COLO668 (cell line): ENCODE measurements around the gene SPEN.
"Not testable (repeated sequence)": the region's sequence is repeated elsewhere in the genome, so short reads cannot be mapped to it uniquely, and the experiment has no call there.

Source experiments
- DNase-seq: peaks from one replicate; lab custom pipeline; 2025; ENCODE audit not compliant: unreplicated experiment; lab: John Stamatoyannopoulos, UW

The SPEN gene

DNA sequence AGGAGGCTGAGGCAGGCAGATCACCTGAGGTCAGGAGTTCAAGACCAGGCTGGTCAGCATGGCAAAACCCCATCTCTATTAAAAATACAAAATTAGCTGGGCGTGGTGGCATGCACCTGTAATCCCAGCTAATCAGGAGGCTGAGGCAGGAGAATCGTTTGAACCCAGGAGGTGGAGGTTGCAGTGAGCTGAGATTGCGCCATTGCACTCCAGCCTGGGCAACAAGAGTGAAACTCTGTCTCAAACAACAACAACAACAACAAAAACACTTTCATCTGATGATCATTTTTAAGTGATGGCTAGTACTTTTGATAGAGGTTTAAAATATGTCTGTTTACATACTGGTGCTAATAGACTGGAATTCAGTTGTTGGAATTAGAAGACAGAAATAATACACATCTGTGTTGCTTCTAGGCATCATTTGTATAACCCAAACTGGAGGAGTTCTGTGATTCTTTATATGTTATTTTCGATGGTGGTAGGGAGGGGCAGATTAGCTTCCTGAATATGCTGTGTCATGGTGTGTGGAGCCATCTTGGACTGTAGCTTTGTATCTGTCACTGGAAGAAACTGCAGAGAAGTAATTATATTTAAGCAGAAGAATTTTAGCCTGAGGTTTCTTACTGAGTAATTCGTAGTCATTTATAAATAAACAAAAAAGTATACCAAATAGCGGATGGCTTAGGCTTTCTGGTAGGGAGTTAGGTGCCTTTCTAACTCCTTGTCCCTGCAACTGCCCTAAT is 45.5 kb downstream of the SPEN start:
- DNase-seq, result not testable (repeated sequence)

DNA sequence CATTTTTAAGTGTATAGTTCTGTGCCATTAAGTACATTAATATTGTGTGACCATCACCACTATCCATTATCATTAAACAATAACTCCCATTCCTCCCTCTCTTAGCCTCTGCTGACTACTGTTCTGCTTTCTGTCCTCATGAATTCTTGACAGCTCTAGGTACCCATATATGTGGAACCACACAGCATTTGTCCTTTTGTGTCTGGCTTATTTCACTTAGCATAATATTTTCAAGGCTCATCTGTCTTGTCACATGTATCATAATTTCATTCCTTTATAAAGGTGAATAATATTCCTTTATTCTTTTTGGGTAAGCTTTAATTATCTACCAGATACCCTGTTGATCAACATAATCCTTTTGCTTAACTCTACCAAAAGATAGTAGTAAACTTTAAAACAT is 47.7 kb downstream of the SPEN start:
- DNase-seq, result no peak

DNA sequence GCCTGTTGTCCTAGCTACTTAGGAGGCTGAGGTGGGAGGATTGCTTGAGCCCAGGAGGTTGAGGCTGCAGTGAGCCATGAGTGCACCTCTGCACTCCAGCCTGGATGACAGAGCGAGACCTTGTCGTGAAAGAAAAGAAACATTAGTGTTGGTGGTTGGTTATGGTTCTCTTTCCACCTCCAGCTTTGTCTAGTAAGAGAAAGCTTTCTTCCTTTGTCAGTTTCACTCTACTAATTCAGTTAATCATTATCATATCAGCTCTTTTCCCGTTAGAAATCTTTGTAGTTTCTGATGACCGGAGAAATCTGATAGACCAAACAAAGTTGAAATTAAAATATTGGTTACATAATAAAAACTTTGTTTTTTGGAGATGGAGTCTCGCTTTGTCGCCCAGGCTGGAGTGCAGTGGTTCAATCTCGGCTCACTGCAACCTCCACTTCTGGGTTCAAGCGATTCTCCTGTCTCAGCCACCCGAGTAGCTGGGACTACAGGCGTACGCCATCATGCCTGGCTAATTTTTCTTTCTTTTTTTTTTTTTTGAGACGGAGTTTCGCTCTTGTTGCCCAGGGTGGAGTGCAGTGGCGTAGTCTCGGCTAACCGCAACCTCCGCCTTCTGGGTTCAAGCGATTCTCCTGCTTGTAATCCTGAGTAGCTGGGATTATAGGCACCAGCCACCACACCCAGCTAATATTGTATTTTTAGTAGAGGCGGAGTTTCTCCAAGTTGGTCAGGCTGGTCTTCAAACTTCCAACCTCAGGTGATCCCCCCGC is 49.5 kb downstream of the SPEN start:
- not testable (repeated sequence) for DNase-seq

DNA sequence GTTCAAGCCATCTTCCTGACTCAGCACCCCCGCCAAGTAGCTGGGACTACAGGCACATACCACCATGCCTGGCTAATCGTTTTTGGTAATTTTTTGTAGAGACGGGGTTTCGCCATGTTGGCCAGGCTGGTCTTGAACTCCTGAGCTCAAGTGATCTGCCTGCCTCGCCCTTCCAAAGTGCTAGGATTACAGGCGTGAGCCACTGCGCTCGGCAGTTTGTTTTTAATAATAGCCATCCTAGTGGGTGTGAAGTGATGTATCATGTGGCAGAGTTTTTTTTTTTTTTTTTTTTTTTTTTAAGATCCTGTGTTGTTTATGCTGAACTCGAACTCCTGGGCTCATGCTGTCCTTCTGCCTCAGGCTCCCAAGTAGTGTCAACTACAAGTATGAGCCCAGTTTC is 51.8 kb downstream of the SPEN start:
- DNase-seq, result no peak

DNA sequence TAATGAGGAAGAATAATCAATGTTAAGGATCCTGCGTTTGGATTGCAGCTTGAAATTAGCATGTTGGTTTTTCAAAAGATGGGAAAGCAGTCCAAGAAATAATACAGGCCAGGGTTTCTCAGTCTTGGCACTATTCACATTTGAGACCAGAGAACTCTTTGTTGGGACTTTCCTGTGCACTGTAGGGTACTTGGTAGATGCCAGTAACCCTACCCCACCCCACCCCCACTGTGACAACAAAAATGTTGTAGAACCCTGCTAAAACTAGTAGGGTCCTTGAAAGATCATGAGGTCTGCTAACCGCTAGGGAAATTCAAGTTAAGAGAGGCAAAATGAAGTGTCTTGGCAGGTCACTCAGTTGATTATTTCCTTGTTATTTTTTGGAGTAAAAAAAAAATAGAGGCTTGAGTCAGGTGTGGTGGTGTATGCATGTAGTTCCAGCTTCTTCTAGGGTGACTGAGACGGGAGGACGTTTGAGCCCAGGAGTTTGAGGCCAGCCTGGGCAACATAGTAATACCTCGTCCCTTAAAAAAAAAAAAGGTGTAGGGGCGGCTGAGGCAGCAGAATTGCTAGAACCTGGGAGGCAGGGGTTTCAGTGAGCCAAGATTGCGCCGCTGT is 53.3 kb downstream of the SPEN start:
- no peak for DNase-seq

DNA sequence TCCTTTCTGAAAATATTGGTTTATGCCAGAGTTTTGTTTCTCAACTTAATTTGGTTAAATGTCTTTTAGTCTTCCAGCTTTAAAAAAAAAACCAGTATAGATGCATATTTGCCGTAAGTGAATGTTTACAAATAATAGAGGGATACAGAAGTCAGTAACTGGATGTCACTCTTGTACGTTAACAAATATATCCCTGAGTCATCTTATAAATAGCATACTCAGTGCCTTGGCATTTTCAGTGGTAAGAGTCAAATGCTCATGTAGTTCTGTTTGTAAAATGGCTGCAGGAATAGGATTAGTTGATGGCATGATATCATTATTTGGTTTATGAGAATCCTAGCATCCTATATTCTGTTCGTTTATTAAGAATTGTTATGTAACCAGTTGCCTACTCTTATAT is 55.4 kb downstream of the SPEN start:
- DNase-seq, result no peak

DNA sequence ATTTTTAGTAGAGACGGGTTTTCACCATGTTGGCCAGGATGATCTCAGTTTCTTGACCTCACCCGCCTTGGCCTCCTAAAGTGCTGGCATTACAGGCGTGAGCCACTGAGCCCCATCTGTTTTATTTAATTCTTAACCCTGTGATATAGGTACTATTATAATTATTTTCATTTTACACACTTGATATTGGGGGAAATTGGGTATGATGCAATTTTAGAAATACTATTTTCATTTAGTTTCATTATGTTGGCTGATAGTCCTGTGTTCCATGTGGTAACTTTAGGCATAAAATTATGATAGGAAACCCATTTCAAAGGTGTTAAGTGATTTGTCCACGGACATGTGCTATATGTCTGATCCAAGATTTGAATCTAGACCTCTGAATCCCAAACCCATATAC is 61.1 kb downstream of the SPEN start:
- no peak for DNase-seq

DNA sequence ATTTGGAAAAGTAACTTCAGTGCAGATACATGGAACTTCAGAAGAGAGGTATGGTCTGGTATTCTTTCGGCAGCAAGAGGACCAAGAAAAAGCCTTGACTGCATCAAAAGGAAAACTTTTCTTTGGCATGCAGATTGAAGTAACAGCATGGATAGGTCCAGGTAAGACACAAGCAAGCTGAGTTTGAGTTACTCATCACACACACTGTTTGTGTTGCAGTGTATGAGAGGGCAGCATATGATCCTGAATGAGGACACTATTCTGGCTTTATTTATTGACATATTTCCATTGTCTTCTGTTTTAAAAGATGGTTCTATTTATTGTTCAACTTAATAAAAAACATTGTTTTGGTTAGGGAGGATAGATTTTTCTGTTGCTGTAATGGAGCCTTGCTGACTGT is 63.6 kb downstream of the SPEN start:
- no peak for DNase-seq

DNA sequence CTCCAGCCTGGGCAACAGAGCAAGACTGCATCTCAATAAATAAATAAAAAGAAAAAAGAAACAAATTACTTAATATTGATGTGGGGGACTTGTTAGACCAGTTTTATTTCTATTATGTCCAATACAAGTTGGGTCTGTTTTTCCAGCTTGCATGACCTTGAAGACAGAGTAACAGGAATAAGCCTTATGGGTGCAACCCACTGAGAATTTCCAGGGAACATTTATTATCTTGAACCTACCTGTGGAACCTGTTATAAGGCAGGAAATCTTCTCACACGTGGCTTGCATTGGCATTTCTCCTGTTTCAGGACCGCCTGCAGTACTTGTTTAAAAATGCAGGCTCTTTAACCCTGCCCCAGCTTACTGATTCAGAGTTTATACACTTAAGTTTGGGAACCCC is 64.4 kb downstream of the SPEN start:
- no peak for DNase-seq

DNA sequence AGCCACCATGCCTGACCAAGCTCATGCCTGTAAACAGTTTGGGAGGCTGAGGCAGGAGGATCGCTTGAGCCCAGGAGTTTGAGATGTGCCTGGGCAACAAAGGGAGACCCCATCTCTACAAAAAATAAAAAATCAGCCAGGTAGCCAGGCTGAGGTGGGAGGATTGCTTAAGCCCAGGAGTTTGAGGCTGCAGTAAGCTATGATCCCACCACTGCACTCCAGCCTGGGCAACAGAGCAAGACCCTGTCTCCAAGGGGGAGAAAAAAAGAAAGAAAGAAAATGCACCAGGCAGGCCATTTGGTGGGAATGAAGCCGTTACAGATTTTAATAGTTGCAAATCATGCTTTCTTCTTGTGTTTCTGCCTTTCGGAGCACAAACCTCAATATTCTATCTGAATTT is 66.1 kb downstream of the SPEN start:
- not testable (repeated sequence) for DNase-seq

DNA sequence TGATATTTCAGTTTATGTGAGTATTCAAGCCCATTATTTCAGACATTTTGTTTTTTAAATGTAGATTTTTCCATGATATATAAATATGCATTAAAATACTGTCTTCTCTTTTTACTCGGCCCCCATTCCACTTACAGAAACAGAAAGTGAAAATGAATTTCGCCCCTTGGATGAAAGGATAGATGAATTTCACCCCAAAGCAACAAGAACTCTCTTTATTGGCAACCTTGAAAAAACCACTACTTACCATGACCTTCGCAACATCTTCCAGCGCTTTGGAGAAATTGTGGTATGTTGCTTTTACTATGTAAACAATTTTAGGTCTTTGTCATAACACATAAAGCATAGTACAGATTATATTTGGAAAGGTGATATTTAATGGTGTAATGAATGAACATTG is 68.5 kb downstream of the SPEN start:
- no peak for DNase-seq

DNA sequence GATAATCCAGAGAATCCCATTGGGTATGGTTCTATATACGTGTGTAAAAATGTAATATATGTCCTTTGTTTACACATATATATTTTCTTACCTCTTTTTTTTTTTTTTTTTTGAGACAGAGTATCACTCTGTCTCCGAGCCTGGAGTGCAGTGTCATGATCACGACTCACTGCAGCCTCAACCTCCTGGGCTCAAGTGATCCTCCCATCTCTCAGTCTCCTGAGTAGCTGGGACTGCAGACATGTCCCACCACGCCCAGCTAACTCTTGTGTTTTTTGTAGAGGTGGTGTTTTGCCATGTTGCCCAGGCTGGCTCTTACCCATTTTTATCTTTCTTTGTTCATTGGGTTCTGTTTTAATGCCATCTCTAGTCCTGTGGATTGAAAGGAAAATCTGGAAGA is 68.9 kb downstream of the SPEN start:
- no peak for DNase-seq

DNA sequence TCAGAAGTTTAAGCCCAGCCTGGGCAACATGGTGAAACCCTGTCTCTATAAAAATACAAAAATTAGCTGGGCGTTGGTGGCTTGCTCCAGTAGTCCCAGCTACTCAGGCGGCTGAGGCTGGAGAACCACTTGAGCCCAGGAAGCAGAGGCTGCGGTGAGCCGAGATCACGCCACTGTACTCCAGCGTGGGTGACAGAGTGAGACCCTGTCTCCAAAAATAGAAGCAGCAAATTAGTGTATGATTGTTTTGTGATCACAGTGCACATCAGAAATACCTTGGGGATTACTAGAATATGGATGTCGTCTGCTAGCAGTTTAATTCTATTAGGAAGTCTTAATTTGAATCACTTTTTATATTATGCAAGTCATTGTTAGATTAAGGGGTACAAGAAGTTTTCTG is 69.4 kb downstream of the SPEN start:
- no peak for DNase-seq

DNA sequence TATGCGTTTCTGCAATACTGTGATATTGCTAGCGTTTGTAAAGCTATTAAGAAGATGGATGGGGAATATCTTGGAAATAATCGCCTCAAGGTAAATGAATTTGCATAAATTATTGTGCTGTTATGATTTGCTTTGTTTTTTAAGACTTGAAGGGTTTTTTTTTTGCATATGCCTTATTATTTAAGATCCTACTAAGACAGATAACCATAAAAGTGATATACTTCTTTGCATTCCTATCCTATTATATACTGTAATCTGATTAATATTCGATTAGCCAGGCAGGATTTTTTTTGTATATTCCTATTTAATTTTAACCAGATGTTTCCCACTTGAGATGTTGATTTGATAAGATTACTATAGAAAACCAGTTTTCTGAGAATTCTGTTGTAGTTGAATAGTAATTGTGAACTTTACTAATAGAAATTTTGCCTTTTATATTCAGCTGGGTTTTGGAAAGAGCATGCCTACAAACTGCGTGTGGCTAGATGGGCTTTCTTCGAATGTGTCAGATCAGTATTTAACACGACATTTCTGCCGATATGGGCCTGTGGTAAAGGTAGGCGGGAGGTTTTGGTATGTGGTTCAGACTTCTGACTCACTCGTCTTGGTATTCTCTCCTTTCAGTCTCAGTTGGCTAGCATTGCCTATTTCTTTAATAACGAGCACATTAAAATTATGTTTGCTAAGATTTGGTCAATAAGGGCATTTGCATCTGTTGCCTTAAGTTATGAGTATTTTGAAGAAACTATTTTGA is 71.6 kb downstream of the SPEN start:
- no peak for DNase-seq

DNA sequence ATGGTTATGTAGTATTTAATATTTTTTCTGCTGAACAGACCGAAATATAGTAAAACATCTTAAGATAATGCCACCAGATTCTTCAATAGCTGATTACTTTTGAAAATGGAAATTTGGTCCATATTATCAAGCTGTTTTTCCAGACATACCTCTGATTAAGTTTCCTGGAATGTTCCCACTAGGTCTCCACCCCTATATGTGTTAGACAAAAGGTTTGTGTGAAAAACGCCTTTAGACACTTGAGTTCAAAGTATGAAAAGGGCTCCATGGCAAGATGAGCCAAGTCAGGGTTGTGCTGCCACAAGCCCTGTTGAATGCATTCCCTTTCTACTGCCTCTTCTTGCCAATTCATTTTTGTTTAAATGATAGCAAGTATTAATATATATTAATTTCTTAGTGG is 75.7 kb downstream of the SPEN start:
- no peak for DNase-seq

DNA sequence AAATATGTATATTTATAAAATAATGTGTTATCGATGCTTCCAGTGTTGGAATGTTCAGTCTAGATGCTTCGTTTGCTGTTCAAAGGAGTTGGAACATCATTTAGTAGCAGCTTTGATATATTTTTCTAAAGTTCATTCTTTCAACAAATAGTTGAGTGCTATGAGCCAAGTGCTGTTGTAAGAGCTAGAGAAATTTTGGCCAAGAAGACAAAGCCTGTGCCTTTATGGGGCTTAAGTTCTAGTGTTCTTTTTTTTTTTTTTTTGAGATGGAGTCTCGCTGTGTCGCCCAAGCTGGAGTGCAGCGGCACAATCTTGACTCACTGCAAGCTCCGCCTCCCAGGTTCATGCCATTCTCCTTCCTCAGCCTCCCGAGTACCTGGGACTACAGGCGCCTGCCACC is 78.9 kb downstream of the SPEN start:
- not testable (repeated sequence) for DNase-seq

DNA sequence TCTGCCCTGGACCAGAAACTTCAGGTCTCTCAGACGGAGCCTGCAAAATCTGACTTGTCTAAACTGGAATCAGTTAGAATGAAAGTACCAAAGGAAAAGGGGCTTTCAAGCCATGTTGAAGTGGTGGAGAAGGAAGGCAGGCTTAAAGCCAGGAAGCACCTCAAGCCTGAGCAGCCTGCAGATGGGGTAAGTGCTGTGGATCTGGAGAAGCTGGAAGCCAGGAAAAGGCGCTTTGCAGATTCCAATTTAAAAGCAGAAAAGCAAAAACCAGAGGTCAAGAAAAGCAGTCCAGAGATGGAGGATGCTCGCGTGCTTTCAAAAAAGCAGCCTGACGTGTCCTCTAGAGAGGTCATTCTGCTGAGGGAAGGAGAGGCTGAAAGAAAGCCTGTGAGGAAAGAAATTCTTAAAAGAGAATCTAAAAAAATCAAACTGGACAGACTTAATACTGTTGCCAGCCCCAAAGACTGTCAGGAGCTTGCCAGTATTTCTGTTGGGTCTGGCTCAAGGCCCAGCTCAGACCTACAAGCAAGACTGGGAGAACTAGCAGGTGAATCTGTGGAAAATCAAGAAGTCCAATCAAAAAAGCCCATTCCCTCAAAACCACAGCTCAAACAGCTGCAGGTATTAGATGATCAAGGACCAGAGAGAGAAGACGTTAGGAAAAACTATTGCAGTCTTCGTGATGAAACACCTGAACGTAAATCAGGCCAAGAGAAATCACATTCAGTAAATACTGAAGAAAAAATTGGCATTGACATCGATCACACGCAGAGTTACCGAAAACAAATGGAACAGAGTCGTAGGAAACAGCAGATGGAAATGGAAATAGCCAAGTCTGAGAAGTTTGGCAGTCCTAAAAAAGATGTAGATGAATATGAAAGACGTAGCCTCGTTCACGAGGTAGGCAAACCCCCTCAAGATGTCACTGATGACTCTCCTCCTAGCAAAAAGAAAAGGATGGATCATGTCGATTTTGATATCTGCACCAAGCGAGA is 81.8 kb downstream of the SPEN start:
- no peak for DNase-seq

DNA sequence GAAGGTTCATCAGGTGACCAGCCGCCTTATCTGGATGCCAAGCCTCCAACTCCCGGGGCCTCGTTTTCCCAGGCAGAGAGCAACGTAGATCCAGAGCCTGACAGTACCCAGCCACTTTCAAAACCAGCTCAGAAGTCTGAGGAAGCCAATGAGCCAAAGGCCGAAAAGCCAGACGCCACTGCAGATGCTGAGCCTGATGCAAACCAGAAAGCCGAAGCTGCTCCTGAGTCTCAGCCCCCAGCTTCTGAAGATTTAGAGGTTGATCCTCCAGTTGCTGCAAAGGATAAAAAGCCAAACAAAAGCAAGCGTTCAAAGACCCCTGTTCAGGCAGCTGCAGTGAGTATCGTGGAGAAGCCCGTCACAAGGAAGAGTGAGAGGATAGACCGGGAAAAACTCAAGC is 83.9 kb downstream of the SPEN start:
- no peak for DNase-seq

DNA sequence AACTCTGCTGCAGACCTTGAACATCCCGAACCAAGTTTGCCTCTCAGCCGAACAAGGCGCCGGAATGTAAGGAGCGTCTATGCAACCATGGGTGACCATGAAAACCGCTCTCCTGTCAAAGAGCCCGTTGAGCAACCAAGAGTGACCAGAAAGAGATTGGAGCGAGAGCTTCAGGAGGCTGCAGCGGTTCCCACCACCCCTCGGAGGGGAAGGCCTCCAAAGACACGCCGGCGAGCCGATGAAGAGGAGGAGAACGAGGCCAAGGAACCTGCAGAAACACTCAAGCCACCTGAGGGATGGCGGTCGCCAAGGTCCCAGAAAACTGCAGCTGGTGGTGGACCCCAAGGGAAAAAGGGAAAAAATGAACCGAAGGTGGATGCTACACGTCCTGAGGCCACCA is 84.4 kb downstream of the SPEN start:
- no peak for DNase-seq

DNA sequence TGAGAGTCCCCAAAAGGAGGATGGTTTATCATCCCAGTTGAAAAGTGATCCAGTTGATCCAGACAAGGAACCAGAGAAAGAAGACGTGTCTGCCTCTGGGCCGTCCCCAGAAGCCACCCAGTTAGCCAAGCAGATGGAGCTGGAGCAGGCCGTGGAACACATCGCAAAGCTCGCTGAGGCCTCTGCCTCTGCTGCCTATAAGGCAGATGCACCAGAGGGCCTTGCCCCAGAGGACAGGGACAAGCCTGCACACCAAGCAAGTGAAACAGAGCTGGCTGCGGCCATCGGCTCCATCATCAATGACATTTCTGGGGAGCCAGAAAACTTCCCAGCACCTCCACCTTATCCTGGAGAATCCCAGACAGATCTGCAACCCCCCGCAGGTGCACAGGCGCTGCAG is 85.1 kb downstream of the SPEN start:
- DNase-seq, result no peak
